ENCODE data around the gene SMPD2. TPM values are rescaled to one million over a fixed set of nuclear protein-coding genes. Genes with fewer than 3 reads are reported as not detected.
A peak's percentile ranks its signal among the peaks of the same experiment; 100 is the strongest.

Gene SMPD2
- total RNA-seq, 3 donors from 2014 or later: 12.5 to 19.4 (median 15.6) TPM

GRCh38 chr6:109461733-109462526 is 21.4 kb downstream of the SMPD2 start:
- Mint-ChIP-seq H3K4me3 (no peak overlapping the region), H3K9me3 (peaks cover 3% of the 10 kb centered on the region), H3K4me1 (ENCODE audit: low read depth) (peaks cover 60% of the 10 kb centered on the region), H3K36me3 (ENCODE audit: insufficient read depth) (peaks cover 41% of the 10 kb centered on the region), H3K27me3 (ENCODE audit: low read depth) (no peaks in the 10 kb centered on the region)
- ATAC-seq (no peak), DNase-seq (no peak)

GRCh38 chr6:109465772-109466171 is 25.2 kb downstream of the SMPD2 start:
- H3K4me1 Mint-ChIP-seq (ENCODE audit: low read depth): peaks cover 44% of the 10 kb centered on the region
- H3K36me3 Mint-ChIP-seq (ENCODE audit: insufficient read depth): peaks cover 61% of the 10 kb centered on the region
- DNase-seq: no peak
- no peak for ATAC-seq
- H3K4me3 Mint-ChIP-seq: no peak overlapping the region
- H3K27me3 Mint-ChIP-seq (ENCODE audit: low read depth): no peaks in the 10 kb centered on the region
- H3K9me3 Mint-ChIP-seq: peaks cover 3% of the 10 kb centered on the region

GRCh38 chr6:109466212-109466923 is 25.8 kb downstream of the SMPD2 start:
- DNase-seq (no peak), ATAC-seq (no peak)
- peaks cover 62% of the 10 kb centered on the region for H3K36me3 Mint-ChIP-seq (ENCODE audit: insufficient read depth)
- H3K27me3 Mint-ChIP-seq (ENCODE audit: low read depth): no peaks in the 10 kb centered on the region
- H3K4me3 Mint-ChIP-seq: no peak overlapping the region
- H3K4me1 Mint-ChIP-seq (ENCODE audit: low read depth): peaks cover 47% of the 10 kb centered on the region
- peaks cover 3% of the 10 kb centered on the region for H3K9me3 Mint-ChIP-seq

- Mint-ChIP-seq H3K4me1 (ENCODE audit: low read depth) (peaks cover 49% of the 10 kb centered on the region), H3K4me3 (no peak overlapping the region), H3K27me3 (ENCODE audit: low read depth) (no peaks in the 10 kb centered on the region), H3K9me3 (no peaks in the 10 kb centered on the region), H3K36me3 (ENCODE audit: insufficient read depth) (peaks cover 63% of the 10 kb centered on the region)
- no peak for DNase-seq
- ATAC-seq: no peak
These were observed 27.2 kb downstream of the SMPD2 start for GRCh38 chr6:109467696-109468095.

- Mint-ChIP-seq H3K27me3 (ENCODE audit: low read depth) (no peaks in the 10 kb centered on the region), H3K4me1 (ENCODE audit: low read depth) (peaks cover 55% of the 10 kb centered on the region), H3K36me3 (ENCODE audit: insufficient read depth) (peaks cover 64% of the 10 kb centered on the region), H3K9me3 (no peaks in the 10 kb centered on the region), H3K4me3 (no peak overlapping the region)
- no peak for DNase-seq
- no peak for ATAC-seq
These were observed 29.2 kb downstream of the SMPD2 start for GRCh38 chr6:109469591-109470189.

GRCh38 chr6:109471105-109471810 is 30.7 kb downstream of the SMPD2 start:
- DNase-seq (no peak), ATAC-seq (no peak)
- peaks cover 55% of the 10 kb centered on the region for H3K4me1 Mint-ChIP-seq (ENCODE audit: low read depth)
- peaks cover 66% of the 10 kb centered on the region for H3K36me3 Mint-ChIP-seq (ENCODE audit: insufficient read depth)
- no peaks in the 10 kb centered on the region for H3K27me3 Mint-ChIP-seq (ENCODE audit: low read depth)
- no peaks in the 10 kb centered on the region for H3K9me3 Mint-ChIP-seq
- no peak overlapping the region for H3K4me3 Mint-ChIP-seq

- Mint-ChIP-seq H3K9me3 (no peaks in the 10 kb centered on the region), H3K36me3 (ENCODE audit: insufficient read depth) (peaks cover 67% of the 10 kb centered on the region), H3K4me3 (no peak overlapping the region), H3K4me1 (ENCODE audit: low read depth) (peaks cover 64% of the 10 kb centered on the region), H3K27me3 (ENCODE audit: low read depth) (no peaks in the 10 kb centered on the region)
- DNase-seq (no peak), ATAC-seq (peak; percentile 44 to 71)
These were observed 31.8 kb downstream of the SMPD2 start for GRCh38 chr6:109472132-109472995.

GRCh38 chr6:109473120-109473519 is 32.6 kb downstream of the SMPD2 start:
- H3K36me3 Mint-ChIP-seq (ENCODE audit: insufficient read depth): peaks cover 65% of the 10 kb centered on the region

GRCh38 chr6:109474995-109475394 is 34.5 kb downstream of the SMPD2 start:
- H3K36me3 Mint-ChIP-seq (ENCODE audit: insufficient read depth): peaks cover 67% of the 10 kb centered on the region
- H3K4me1 Mint-ChIP-seq (ENCODE audit: low read depth): peaks cover 77% of the 10 kb centered on the region
- ATAC-seq (peak; percentile 51), DNase-seq (no peak)
- no peaks in the 10 kb centered on the region for H3K27me3 Mint-ChIP-seq (ENCODE audit: low read depth)
- H3K9me3 Mint-ChIP-seq: no peaks in the 10 kb centered on the region
- peak overlapping the region; percentile 5 for H3K4me3 Mint-ChIP-seq

More at GRCh38 chr6:109473120-109473519, 32.6 kb downstream of the SMPD2 start:
- H3K4me3 Mint-ChIP-seq: no peak overlapping the region
- peaks cover 69% of the 10 kb centered on the region for H3K4me1 Mint-ChIP-seq (ENCODE audit: low read depth)
- H3K9me3 Mint-ChIP-seq: no peaks in the 10 kb centered on the region
- DNase-seq (no peak), ATAC-seq (no peak)
- H3K27me3 Mint-ChIP-seq (ENCODE audit: low read depth): no peaks in the 10 kb centered on the region

GRCh38 chr6:109475625-109476024 is 35.1 kb downstream of the SMPD2 start:
- no peaks in the 10 kb centered on the region for H3K9me3 Mint-ChIP-seq
- DNase-seq (no peak), ATAC-seq (no peak)
- peaks cover 77% of the 10 kb centered on the region for H3K4me1 Mint-ChIP-seq (ENCODE audit: low read depth)
- peak overlapping the region; percentile 33 for H3K4me3 Mint-ChIP-seq
- no peaks in the 10 kb centered on the region for H3K27me3 Mint-ChIP-seq (ENCODE audit: low read depth)
- H3K36me3 Mint-ChIP-seq (ENCODE audit: insufficient read depth): peaks cover 68% of the 10 kb centered on the region

- DNase-seq: no peak
- H3K4me1 Mint-ChIP-seq (ENCODE audit: low read depth): peaks cover 83% of the 10 kb centered on the region
- peak overlapping the region; percentile 85 for H3K4me3 Mint-ChIP-seq
- ATAC-seq: no peak
- H3K9me3 Mint-ChIP-seq: no peaks in the 10 kb centered on the region
- H3K27me3 Mint-ChIP-seq (ENCODE audit: low read depth): no peaks in the 10 kb centered on the region
- peaks cover 67% of the 10 kb centered on the region for H3K36me3 Mint-ChIP-seq (ENCODE audit: insufficient read depth)
These were observed 36.7 kb downstream of the SMPD2 start for GRCh38 chr6:109477184-109477583.

- no peaks in the 10 kb centered on the region for H3K9me3 Mint-ChIP-seq
- H3K4me1 Mint-ChIP-seq (ENCODE audit: low read depth): peaks cover 77% of the 10 kb centered on the region
- DNase-seq: no peak
- H3K36me3 Mint-ChIP-seq (ENCODE audit: insufficient read depth): peaks cover 62% of the 10 kb centered on the region
- H3K27me3 Mint-ChIP-seq (ENCODE audit: low read depth): no peaks in the 10 kb centered on the region
- H3K4me3 Mint-ChIP-seq: peak overlapping the region; percentile 85
- ATAC-seq: peak; percentile 18 to 31
These were observed 37.2 kb downstream of the SMPD2 start for GRCh38 chr6:109477725-109478124.

- Mint-ChIP-seq H3K4me3 (peak overlapping the region; percentile 85), H3K36me3 (ENCODE audit: insufficient read depth) (peaks cover 57% of the 10 kb centered on the region), H3K9me3 (no peaks in the 10 kb centered on the region), H3K4me1 (ENCODE audit: low read depth) (peaks cover 72% of the 10 kb centered on the region), H3K27me3 (ENCODE audit: low read depth) (no peaks in the 10 kb centered on the region)
- no peak for DNase-seq
- no peak for ATAC-seq
These were observed 37.8 kb downstream of the SMPD2 start for GRCh38 chr6:109478222-109478805.

Measured in activated T-cell treated with anti-CD3 and anti-CD28 coated beads, Interleukin-2, amount 50 U/mL, for 4 hours (primary cell).